ENCODE results near the gene LEPR. TPM values are rescaled to one million over a fixed set of nuclear protein-coding genes. Genes with fewer than 3 reads are reported as not detected.

Gene LEPR
- polyA plus RNA-seq, 1 donor (not counting 4 experiments of a cell fraction or from before 2014, with no cell fraction given), result 5.5 TPM

- H3K27me3 ChIP-seq (ENCODE audit: control insufficient read depth, extremely low read depth, insufficient read depth, low read length), result no peaks in the 10 kb centered on the region
- H3K79me2 ChIP-seq (ENCODE audit: control insufficient read depth, insufficient read depth, low read length), result no peaks in the 10 kb centered on the region
- FAIRE-seq (no peak), DNase-seq (ENCODE audit: low read depth, low spot score) (no peak)
- peaks cover 26% of the 10 kb centered on the region for H3K4me1 ChIP-seq (ENCODE audit: control insufficient read depth, extremely low read depth, insufficient read depth, low read length)
- TF ChIP-seq, protein P1, sequence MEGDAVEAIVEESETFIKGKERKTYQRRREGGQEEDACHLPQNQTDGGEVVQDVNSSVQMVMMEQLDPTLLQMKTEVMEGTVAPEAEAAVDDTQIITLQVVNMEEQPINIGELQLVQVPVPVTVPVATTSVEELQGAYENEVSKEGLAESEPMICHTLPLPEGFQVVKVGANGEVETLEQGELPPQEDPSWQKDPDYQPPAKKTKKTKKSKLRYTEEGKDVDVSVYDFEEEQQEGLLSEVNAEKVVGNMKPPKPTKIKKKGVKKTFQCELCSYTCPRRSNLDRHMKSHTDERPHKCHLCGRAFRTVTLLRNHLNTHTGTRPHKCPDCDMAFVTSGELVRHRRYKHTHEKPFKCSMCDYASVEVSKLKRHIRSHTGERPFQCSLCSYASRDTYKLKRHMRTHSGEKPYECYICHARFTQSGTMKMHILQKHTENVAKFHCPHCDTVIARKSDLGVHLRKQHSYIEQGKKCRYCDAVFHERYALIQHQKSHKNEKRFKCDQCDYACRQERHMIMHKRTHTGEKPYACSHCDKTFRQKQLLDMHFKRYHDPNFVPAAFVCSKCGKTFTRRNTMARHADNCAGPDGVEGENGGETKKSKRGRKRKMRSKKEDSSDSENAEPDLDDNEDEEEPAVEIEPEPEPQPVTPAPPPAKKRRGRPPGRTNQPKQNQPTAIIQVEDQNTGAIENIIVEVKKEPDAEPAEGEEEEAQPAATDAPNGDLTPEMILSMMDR (optimal IDR thresholded peaks at IDR 0.05 in 1 of 3, IDR thresholded peaks at IDR 0.05 in 1 of 3, conservative IDR thresholded peaks at IDR 0.05 in 1 of 3; ENCODE audit: extremely low read depth in 1 of 3, insufficient read depth in 2 of 3, low read length in 3 of 3), result no peak
- no peak for TF ChIP-seq EZH2 (IDR thresholded peaks at IDR 0.05; ENCODE audit: low read length)
- H3K4me3 ChIP-seq (ENCODE audit: control insufficient read depth in 2 of 3, extremely low read depth in 1 of 3, insufficient read depth in 2 of 3, low read depth in 1 of 3, low read length in 3 of 3), result no peak overlapping the region
- no peak overlapping the region for H3K27ac ChIP-seq (ENCODE audit: control insufficient read depth, insufficient read depth, low read length)
- H3K9ac ChIP-seq (ENCODE audit: control insufficient read depth, extremely low read depth, insufficient read depth, low read length), result no peak overlapping the region
- dilution Hi-C loops (cut with MboI; ENCODE audit: extremely low pct_ligation_motif_present, low sequenced_read_pairs), result no loop called here
- H3K4me2 ChIP-seq (ENCODE audit: control insufficient read depth, extremely low read depth, insufficient read depth, low read depth, low read length), result no peak overlapping the region
- no peaks in the 10 kb centered on the region for H3K9me1 ChIP-seq (ENCODE audit: control insufficient read depth, extremely low read depth, insufficient read depth, low read length)
- no peaks in the 10 kb centered on the region for H4K20me1 ChIP-seq (ENCODE audit: control insufficient read depth, extremely low read depth, insufficient read depth, low read length)
- no peaks in the 10 kb centered on the region for H3K9me3 ChIP-seq (ENCODE audit: control insufficient read depth, low read depth, low read length)
- no peak overlapping the region for H2AFZ ChIP-seq (ENCODE audit: control insufficient read depth, low read length)
- no peaks in the 10 kb centered on the region for H3K36me3 ChIP-seq (ENCODE audit: control insufficient read depth in 2 of 2, extremely low read depth in 1 of 2, insufficient read depth in 2 of 2, low read length in 2 of 2)
These were observed 5.9 kb upstream of the LEPR start for GRCh38 chr1:65414538-65414937.

DNA sequence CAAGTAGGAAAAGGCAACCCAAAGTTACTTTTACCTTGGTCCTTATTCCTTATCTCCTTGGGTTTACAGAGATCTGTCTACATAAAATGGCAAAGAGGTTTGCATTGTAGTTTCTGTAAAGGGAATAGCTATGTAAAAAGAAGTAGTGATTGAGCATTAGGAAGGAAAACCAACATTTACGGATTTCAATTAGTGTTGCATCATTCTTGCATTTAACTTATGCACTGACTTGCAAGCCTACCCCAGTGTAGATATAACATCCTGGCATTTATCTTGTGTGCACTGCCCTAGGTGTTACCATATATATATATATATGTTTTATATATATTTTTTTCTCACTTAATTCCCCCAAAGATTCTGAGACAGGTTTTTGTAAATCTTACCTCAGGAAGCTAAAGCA lies 3.7 kb upstream of the LEPR start:
- Histone ChIP-seq H3K4me3 (ENCODE audit: control insufficient read depth in 2 of 3, extremely low read depth in 1 of 3, insufficient read depth in 2 of 3, low read depth in 1 of 3, low read length in 3 of 3) (no peak overlapping the region), H3K9ac (ENCODE audit: control insufficient read depth, extremely low read depth, insufficient read depth, low read length) (no peak overlapping the region), H2AFZ (ENCODE audit: control insufficient read depth, low read length) (no peak overlapping the region), H3K79me2 (ENCODE audit: control insufficient read depth, insufficient read depth, low read length) (peaks cover 10% of the 10 kb centered on the region), H3K9me1 (ENCODE audit: control insufficient read depth, extremely low read depth, insufficient read depth, low read length) (no peaks in the 10 kb centered on the region), H3K4me1 (ENCODE audit: control insufficient read depth, extremely low read depth, insufficient read depth, low read length) (peaks cover 30% of the 10 kb centered on the region), H4K20me1 (ENCODE audit: control insufficient read depth, extremely low read depth, insufficient read depth, low read length) (no peaks in the 10 kb centered on the region), H3K9me3 (ENCODE audit: control insufficient read depth, low read depth, low read length) (no peaks in the 10 kb centered on the region), H3K4me2 (ENCODE audit: control insufficient read depth, extremely low read depth, insufficient read depth, low read depth, low read length) (no peak overlapping the region), H3K27me3 (ENCODE audit: control insufficient read depth, extremely low read depth, insufficient read depth, low read length) (no peaks in the 10 kb centered on the region), H3K36me3 (ENCODE audit: control insufficient read depth in 2 of 2, extremely low read depth in 1 of 2, insufficient read depth in 2 of 2, low read length in 2 of 2) (no peaks in the 10 kb centered on the region), H3K27ac (ENCODE audit: control insufficient read depth, insufficient read depth, low read length) (no peak overlapping the region)
- dilution Hi-C loops (cut with MboI; ENCODE audit: extremely low pct_ligation_motif_present, low sequenced_read_pairs), result no loop called here
- FAIRE-seq (no peak), DNase-seq (ENCODE audit: low read depth, low spot score) (no peak)
- TF ChIP-seq, protein P1 (optimal IDR thresholded peaks at IDR 0.05 in 1 of 3, IDR thresholded peaks at IDR 0.05 in 1 of 3, conservative IDR thresholded peaks at IDR 0.05 in 1 of 3; ENCODE audit: extremely low read depth in 1 of 3, insufficient read depth in 2 of 3, low read length in 3 of 3), result no peak
- TF ChIP-seq EZH2 (IDR thresholded peaks at IDR 0.05; ENCODE audit: low read length), result no peak

Measured in keratinocyte (primary cell).